ENCODE data around the gene DLL1.

DLL1 gene

GRCh38 chr6:170305805-170306323 lies 15.0 kb upstream of the DLL1 start:
- Mint-ChIP-seq H3K27me3 (peaks cover 17 to 25% of the 10 kb centered on the region in 2 donors), H3K4me1 (peaks cover 28 to 35% of the 10 kb centered on the region in 2 donors), H3K9me3 (peaks cover 3 to 5% of the 10 kb centered on the region in 2 donors), H3K4me3 (peak overlapping the region; percentile 88 to 94), H3K36me3 (peaks cover 8 to 26% of the 10 kb centered on the region in 2 donors), H3K27ac (no peak overlapping the region)
- no peak for DNase-seq
- peak; percentile 17 to 18 for ATAC-seq (replicated peaks)

GRCh38 chr6:170301184-170301583 lies 10.3 kb upstream of the DLL1 start:
- peaks cover 3 to 5% of the 10 kb centered on the region in 2 donors for H3K9me3 Mint-ChIP-seq
- H3K27ac Mint-ChIP-seq, result no peak overlapping the region
- no peak overlapping the region for H3K4me3 Mint-ChIP-seq
- peaks cover 6 to 15% of the 10 kb centered on the region in 2 donors for H3K4me1 Mint-ChIP-seq
- H3K27me3 Mint-ChIP-seq, result peaks cover 40 to 63% of the 10 kb centered on the region in 2 donors
- peaks cover 0 to 10% of the 10 kb centered on the region in 2 donors for H3K36me3 Mint-ChIP-seq
- DNase-seq (no peak), ATAC-seq (replicated peaks) (no peak)

- Mint-ChIP-seq H3K27me3 (peaks cover 48 to 88% of the 10 kb centered on the region in 2 donors), H3K36me3 (peaks cover 0 to 10% of the 10 kb centered on the region in 2 donors)
Observed at GRCh38 chr6:170298688-170299087, 7.8 kb upstream of the DLL1 start.

GRCh38 chr6:170297576-170298330 lies 6.9 kb upstream of the DLL1 start:
- H3K27me3 Mint-ChIP-seq, result peaks cover 58 to 91% of the 10 kb centered on the region in 2 donors
- peaks cover 3 to 5% of the 10 kb centered on the region in 2 donors for H3K9me3 Mint-ChIP-seq
- H3K36me3 Mint-ChIP-seq, result peaks cover 0 to 10% of the 10 kb centered on the region in 2 donors
- peaks cover 16 to 42% of the 10 kb centered on the region in 2 donors for H3K4me1 Mint-ChIP-seq
- ATAC-seq (replicated peaks) (no peak), DNase-seq (no peak)
- H3K4me3 Mint-ChIP-seq, result no peak overlapping the region
- no peak overlapping the region for H3K27ac Mint-ChIP-seq

More at GRCh38 chr6:170298688-170299087, 7.8 kb upstream of the DLL1 start:
- Mint-ChIP-seq H3K4me3 (no peak overlapping the region), H3K4me1 (peaks cover 8 to 33% of the 10 kb centered on the region in 2 donors), H3K27ac (no peak overlapping the region), H3K9me3 (peaks cover 3 to 5% of the 10 kb centered on the region in 2 donors)
- ATAC-seq (replicated peaks) (no peak), DNase-seq (no peak)

GRCh38 chr6:170296746-170297575 lies 6.1 kb upstream of the DLL1 start:
- ATAC-seq (replicated peaks) (peak; percentile 35 to 38), DNase-seq (no peak)
- peaks cover 23 to 50% of the 10 kb centered on the region in 2 donors for H3K4me1 Mint-ChIP-seq
- H3K9me3 Mint-ChIP-seq, result peaks cover 3 to 5% of the 10 kb centered on the region in 2 donors
- peak overlapping the region in 1 of 2 donors; percentile 56 for H3K4me3 Mint-ChIP-seq
- peaks cover 0 to 10% of the 10 kb centered on the region in 2 donors for H3K36me3 Mint-ChIP-seq
- H3K27me3 Mint-ChIP-seq, result peaks cover 61 to 91% of the 10 kb centered on the region in 2 donors
- no peak overlapping the region for H3K27ac Mint-ChIP-seq

GRCh38 chr6:170296423-170296745 lies 5.5 kb upstream of the DLL1 start:
- Mint-ChIP-seq H3K4me3 (no peak overlapping the region), H3K36me3 (peaks cover 0 to 4% of the 10 kb centered on the region in 2 donors), H3K27ac (no peak overlapping the region), H3K27me3 (peaks cover 59 to 90% of the 10 kb centered on the region in 2 donors), H3K9me3 (no peaks in the 10 kb centered on the region), H3K4me1 (peaks cover 27 to 55% of the 10 kb centered on the region in 2 donors)
- ATAC-seq (replicated peaks), result no peak
- no peak for DNase-seq

- Mint-ChIP-seq H3K36me3 (peaks cover 0 to 4% of the 10 kb centered on the region in 2 donors), H3K27me3 (peaks cover 58 to 85% of the 10 kb centered on the region in 2 donors), H3K9me3 (no peaks in the 10 kb centered on the region), H3K4me3 (peak overlapping the region; percentile 85 to 86), H3K27ac (peak overlapping the region; percentile 94), H3K4me1 (peaks cover 27 to 55% of the 10 kb centered on the region in 2 donors)
- peak; percentile 43 to 53 for ATAC-seq (replicated peaks)
- DNase-seq, result peak; percentile 40
Observed at GRCh38 chr6:170295510-170296422, 4.9 kb upstream of the DLL1 start.

GRCh38 chr6:170294813-170295509 lies 4.1 kb upstream of the DLL1 start:
- ATAC-seq (replicated peaks) (no peak), DNase-seq (no peak)
- Mint-ChIP-seq H3K27ac (no peak overlapping the region), H3K27me3 (peaks cover 51 to 81% of the 10 kb centered on the region in 2 donors), H3K4me1 (peaks cover 27 to 60% of the 10 kb centered on the region in 2 donors), H3K4me3 (peak overlapping the region; percentile 55 to 86), H3K36me3 (peaks cover 1 to 4% of the 10 kb centered on the region in 2 donors), H3K9me3 (no peaks in the 10 kb centered on the region)

GRCh38 chr6:170294298-170294730 lies 3.4 kb upstream of the DLL1 start:
- no peak overlapping the region for H3K4me3 Mint-ChIP-seq
- peaks cover 27 to 62% of the 10 kb centered on the region in 2 donors for H3K4me1 Mint-ChIP-seq
- ATAC-seq (replicated peaks), result no peak
- H3K36me3 Mint-ChIP-seq, result peaks cover 0 to 4% of the 10 kb centered on the region in 2 donors
- H3K27ac Mint-ChIP-seq, result no peak overlapping the region
- peaks cover 44 to 78% of the 10 kb centered on the region in 2 donors for H3K27me3 Mint-ChIP-seq
- H3K9me3 Mint-ChIP-seq, result no peaks in the 10 kb centered on the region
- no peak for DNase-seq

- no peak for DNase-seq
- Mint-ChIP-seq H3K27ac (no peak overlapping the region), H3K4me3 (no peak overlapping the region), H3K27me3 (peaks cover 41 to 76% of the 10 kb centered on the region in 2 donors), H3K36me3 (peaks cover 0 to 4% of the 10 kb centered on the region in 2 donors), H3K4me1 (peaks cover 30 to 65% of the 10 kb centered on the region in 2 donors), H3K9me3 (no peaks in the 10 kb centered on the region)
- no peak for ATAC-seq (replicated peaks)
Observed at GRCh38 chr6:170293341-170294231, 2.7 kb upstream of the DLL1 start.

GRCh38 chr6:170292407-170293158 lies 1.7 kb upstream of the DLL1 start:
- no peaks in the 10 kb centered on the region for H3K9me3 Mint-ChIP-seq
- H3K27me3 Mint-ChIP-seq, result peaks cover 50 to 77% of the 10 kb centered on the region in 2 donors
- peaks cover 34 to 71% of the 10 kb centered on the region in 2 donors for H3K4me1 Mint-ChIP-seq
- peaks cover 4% of the 10 kb centered on the region in 2 donors for H3K36me3 Mint-ChIP-seq
- DNase-seq (no peak), ATAC-seq (replicated peaks) (no peak)
- peak overlapping the region; percentile 84 to 90 for H3K4me3 Mint-ChIP-seq
- H3K27ac Mint-ChIP-seq, result no peak overlapping the region

GRCh38 chr6:170292111-170292406 lies 1.2 kb upstream of the DLL1 start:
- ATAC-seq (replicated peaks) (no peak), DNase-seq (no peak)
- Mint-ChIP-seq H3K4me1 (peaks cover 34 to 66% of the 10 kb centered on the region in 2 donors), H3K4me3 (peak overlapping the region; percentile 84 to 90), H3K27me3 (peaks cover 52 to 76% of the 10 kb centered on the region in 2 donors), H3K9me3 (no peaks in the 10 kb centered on the region), H3K27ac (peak overlapping the region; percentile 44), H3K36me3 (peaks cover 4% of the 10 kb centered on the region in 2 donors)
